ENCODE measurements around the gene RTL9. TPM values are rescaled to one million over a fixed set of nuclear protein-coding genes. Genes with fewer than 3 reads are reported as not detected.

The RTL9 gene
- total and polyA plus RNA-seq, 2 experiments from 2014 or later: 0.31 TPM; not detected in 1

DNA sequence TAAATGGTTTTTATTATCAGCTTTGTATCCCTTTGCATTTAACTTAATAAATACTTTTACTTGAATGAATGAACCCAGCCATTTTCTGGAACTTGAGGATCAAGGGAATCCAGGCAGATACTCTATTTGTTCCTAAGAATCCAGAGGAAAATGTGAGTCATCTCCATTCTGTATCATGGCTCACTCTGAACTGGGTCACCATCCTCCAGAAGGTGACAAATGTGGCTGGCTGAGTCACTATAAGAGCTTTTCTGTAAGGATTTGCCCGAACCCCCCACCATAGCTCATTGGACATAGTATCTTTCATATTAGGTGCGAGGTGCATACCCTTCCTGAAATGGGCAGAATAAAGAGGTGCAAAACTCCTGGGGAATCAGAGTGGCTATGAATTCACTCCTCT, 25.8 kb downstream of the RTL9 start:
- Histone ChIP-seq H3K27ac (ENCODE audit: low read depth) (no peak overlapping the region), H4K20me1 (replicated peaks; ENCODE audit: insufficient read depth) (no peaks in the 10 kb centered on the region), H3F3A (replicated peaks; ENCODE audit: low read depth) (no peaks in the 10 kb centered on the region), H3K79me2 (replicated peaks; ENCODE audit: insufficient read depth) (no peaks in the 10 kb centered on the region), H3K27me3 (ENCODE audit: insufficient read depth) (no peaks in the 10 kb centered on the region), H3K9me2 (ENCODE audit: insufficient read depth) (no peaks in the 10 kb centered on the region), H3K36me3 (ENCODE audit: insufficient read depth) (no peaks in the 10 kb centered on the region), H2AFZ (no peak overlapping the region), H3K4me3 (no peak overlapping the region), H3K4me2 (no peak overlapping the region), H3K4me1 (ENCODE audit: insufficient read depth) (no peaks in the 10 kb centered on the region; the same call in 1 of the 2 replicates)
- Mint-ChIP-seq H3K27ac (no peak overlapping the region), H3K4me1 (peaks cover under 1% of the 10 kb centered on the region; the same call in 1 of the 3 replicates), H3K36me3 (ENCODE audit: low read depth) (no peaks in the 10 kb centered on the region), H3K4me3 (no peak overlapping the region), H3K27me3 (ENCODE audit: insufficient read depth, low read depth, poor library complexity) (no peaks in the 10 kb centered on the region), H3K9me3 (no peaks in the 10 kb centered on the region; the same call in 2 of the 3 replicates)
- TF ChIP-seq NANOG (IDR thresholded peaks at IDR 0.05; ENCODE audit: borderline replicate concordance) (no peak), EZH2 (IDR thresholded peaks at IDR 0.05; ENCODE audit: low read depth, unreplicated experiment) (no peak), STAT1 (IDR thresholded peaks at IDR 0.05; ENCODE audit: unreplicated experiment) (no peak), ZNF114 (CRISPR knock-in tag; IDR thresholded peaks at IDR 0.05) (no peak), CREB1 (CRISPR knock-in tag; IDR thresholded peaks at IDR 0.05; ENCODE audit: low read depth) (no peak)
- TF ChIP-seq, protein P1, sequence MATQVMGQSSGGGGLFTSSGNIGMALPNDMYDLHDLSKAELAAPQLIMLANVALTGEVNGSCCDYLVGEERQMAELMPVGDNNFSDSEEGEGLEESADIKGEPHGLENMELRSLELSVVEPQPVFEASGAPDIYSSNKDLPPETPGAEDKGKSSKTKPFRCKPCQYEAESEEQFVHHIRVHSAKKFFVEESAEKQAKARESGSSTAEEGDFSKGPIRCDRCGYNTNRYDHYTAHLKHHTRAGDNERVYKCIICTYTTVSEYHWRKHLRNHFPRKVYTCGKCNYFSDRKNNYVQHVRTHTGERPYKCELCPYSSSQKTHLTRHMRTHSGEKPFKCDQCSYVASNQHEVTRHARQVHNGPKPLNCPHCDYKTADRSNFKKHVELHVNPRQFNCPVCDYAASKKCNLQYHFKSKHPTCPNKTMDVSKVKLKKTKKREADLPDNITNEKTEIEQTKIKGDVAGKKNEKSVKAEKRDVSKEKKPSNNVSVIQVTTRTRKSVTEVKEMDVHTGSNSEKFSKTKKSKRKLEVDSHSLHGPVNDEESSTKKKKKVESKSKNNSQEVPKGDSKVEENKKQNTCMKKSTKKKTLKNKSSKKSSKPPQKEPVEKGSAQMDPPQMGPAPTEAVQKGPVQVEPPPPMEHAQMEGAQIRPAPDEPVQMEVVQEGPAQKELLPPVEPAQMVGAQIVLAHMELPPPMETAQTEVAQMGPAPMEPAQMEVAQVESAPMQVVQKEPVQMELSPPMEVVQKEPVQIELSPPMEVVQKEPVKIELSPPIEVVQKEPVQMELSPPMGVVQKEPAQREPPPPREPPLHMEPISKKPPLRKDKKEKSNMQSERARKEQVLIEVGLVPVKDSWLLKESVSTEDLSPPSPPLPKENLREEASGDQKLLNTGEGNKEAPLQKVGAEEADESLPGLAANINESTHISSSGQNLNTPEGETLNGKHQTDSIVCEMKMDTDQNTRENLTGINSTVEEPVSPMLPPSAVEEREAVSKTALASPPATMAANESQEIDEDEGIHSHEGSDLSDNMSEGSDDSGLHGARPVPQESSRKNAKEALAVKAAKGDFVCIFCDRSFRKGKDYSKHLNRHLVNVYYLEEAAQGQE (IDR thresholded peaks at IDR 0.05; ENCODE audit: unreplicated experiment): no peak
- TF ChIP-seq, protein P2, sequence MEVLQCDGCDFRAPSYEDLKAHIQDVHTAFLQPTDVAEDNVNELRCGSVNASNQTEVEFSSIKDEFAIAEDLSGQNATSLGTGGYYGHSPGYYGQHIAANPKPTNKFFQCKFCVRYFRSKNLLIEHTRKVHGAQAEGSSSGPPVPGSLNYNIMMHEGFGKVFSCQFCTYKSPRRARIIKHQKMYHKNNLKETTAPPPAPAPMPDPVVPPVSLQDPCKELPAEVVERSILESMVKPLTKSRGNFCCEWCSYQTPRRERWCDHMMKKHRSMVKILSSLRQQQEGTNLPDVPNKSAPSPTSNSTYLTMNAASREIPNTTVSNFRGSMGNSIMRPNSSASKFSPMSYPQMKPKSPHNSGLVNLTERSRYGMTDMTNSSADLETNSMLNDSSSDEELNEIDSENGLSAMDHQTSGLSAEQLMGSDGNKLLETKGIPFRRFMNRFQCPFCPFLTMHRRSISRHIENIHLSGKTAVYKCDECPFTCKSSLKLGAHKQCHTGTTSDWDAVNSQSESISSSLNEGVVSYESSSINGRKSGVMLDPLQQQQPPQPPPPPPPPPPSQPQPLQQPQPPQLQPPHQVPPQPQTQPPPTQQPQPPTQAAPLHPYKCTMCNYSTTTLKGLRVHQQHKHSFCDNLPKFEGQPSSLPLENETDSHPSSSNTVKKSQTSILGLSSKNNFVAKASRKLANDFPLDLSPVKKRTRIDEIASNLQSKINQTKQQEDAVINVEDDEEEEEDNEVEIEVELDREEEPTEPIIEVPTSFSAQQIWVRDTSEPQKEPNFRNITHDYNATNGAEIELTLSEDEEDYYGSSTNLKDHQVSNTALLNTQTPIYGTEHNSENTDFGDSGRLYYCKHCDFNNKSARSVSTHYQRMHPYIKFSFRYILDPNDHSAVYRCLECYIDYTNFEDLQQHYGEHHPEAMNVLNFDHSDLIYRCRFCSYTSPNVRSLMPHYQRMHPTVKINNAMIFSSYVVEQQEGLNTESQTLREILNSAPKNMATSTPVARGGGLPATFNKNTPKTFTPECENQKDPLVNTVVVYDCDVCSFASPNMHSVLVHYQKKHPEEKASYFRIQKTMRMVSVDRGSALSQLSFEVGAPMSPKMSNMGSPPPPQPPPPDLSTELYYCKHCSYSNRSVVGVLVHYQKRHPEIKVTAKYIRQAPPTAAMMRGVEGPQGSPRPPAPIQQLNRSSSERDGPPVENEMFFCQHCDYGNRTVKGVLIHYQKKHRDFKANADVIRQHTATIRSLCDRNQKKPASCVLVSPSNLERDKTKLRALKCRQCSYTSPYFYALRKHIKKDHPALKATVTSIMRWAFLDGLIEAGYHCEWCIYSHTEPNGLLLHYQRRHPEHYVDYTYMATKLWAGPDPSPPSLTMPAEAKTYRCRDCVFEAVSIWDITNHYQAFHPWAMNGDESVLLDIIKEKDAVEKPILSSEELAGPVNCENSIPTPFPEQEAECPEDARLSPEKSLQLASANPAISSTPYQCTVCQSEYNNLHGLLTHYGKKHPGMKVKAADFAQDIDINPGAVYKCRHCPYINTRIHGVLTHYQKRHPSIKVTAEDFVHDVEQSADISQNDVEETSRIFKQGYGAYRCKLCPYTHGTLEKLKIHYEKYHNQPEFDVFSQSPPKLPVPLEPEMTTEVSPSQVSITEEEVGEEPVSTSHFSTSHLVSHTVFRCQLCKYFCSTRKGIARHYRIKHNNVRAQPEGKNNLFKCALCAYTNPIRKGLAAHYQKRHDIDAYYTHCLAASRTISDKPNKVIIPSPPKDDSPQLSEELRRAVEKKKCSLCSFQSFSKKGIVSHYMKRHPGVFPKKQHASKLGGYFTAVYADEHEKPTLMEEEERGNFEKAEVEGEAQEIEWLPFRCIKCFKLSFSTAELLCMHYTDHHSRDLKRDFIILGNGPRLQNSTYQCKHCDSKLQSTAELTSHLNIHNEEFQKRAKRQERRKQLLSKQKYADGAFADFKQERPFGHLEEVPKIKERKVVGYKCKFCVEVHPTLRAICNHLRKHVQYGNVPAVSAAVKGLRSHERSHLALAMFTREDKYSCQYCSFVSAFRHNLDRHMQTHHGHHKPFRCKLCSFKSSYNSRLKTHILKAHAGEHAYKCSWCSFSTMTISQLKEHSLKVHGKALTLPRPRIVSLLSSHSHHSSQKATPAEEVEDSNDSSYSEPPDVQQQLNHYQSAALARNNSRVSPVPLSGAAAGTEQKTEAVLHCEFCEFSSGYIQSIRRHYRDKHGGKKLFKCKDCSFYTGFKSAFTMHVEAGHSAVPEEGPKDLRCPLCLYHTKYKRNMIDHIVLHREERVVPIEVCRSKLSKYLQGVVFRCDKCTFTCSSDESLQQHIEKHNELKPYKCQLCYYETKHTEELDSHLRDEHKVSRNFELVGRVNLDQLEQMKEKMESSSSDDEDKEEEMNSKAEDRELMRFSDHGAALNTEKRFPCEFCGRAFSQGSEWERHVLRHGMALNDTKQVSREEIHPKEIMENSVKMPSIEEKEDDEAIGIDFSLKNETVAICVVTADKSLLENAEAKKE (CRISPR knock-in tag; IDR thresholded peaks at IDR 0.05): no peak
- ATAC-seq (no peak), DNase-seq (ENCODE audit: low spot score) (no peak)
